ENCODE measurements around the gene CCDC40. TPM values are rescaled to one million over a fixed set of nuclear protein-coding genes. Genes with fewer than 3 reads are reported as not detected.

Gene CCDC40
- total RNA-seq, 3 donors from 2014 or later: 7.4 to 11.8 (median 11.6) TPM

GRCh38 chr17:80031691-80032430 lies 4.6 kb upstream of the CCDC40 start:
- Histone ChIP-seq H3K4me3 (no peak overlapping the region), H3K36me3 (no peaks in the 10 kb centered on the region), H3K9me3 (no peaks in the 10 kb centered on the region), H3K27me3 (no peaks in the 10 kb centered on the region), H3K4me1 (peaks cover 16 to 31% of the 10 kb centered on the region in 2 donors), H3K27ac (peak overlapping the region; percentile 84 to 95)
- no peak for TF ChIP-seq POLR2AphosphoS5 (IDR thresholded peaks at IDR 0.05)
- no peak for TF ChIP-seq POLR2A (IDR thresholded peaks at IDR 0.05)
- no peak for TF ChIP-seq CTCF (IDR thresholded peaks at IDR 0.05)
- no peak for DNase-seq (ENCODE audit: low spot score in 2 of 2)
- intact Hi-C loops (cut with DNase I; ENCODE audit: low total_unique reads): no loop called here

- no peak overlapping the region for H3K4me3 ChIP-seq
- no peak for TF ChIP-seq CTCF (IDR thresholded peaks at IDR 0.05)
- no peak for TF ChIP-seq POLR2AphosphoS5 (IDR thresholded peaks at IDR 0.05)
- no peak for TF ChIP-seq POLR2A (IDR thresholded peaks at IDR 0.05)
- no peak for DNase-seq (ENCODE audit: low spot score in 2 of 2)
- intact Hi-C loops (cut with DNase I; ENCODE audit: low total_unique reads): no loop called here
- no peaks in the 10 kb centered on the region for H3K36me3 ChIP-seq
- H3K27ac ChIP-seq: peak overlapping the region in 1 of 2 donors; percentile 84
- no peaks in the 10 kb centered on the region for H3K27me3 ChIP-seq
- H3K9me3 ChIP-seq: no peaks in the 10 kb centered on the region
- peaks cover 16 to 31% of the 10 kb centered on the region in 2 donors for H3K4me1 ChIP-seq
These were observed 3.7 kb upstream of the CCDC40 start for GRCh38 chr17:80032614-80033171.

- H3K4me1 ChIP-seq: peaks cover 16 to 25% of the 10 kb centered on the region in 2 donors
- H3K27ac ChIP-seq: no peak overlapping the region
- no peak for DNase-seq (ENCODE audit: low spot score in 2 of 2)
- H3K4me3 ChIP-seq: peak overlapping the region in 1 of 3 donors; percentile 88
- H3K9me3 ChIP-seq: no peaks in the 10 kb centered on the region
- no peaks in the 10 kb centered on the region for H3K36me3 ChIP-seq
- TF ChIP-seq CTCF (IDR thresholded peaks at IDR 0.05) (no peak), POLR2A (IDR thresholded peaks at IDR 0.05) (no peak), POLR2AphosphoS5 (IDR thresholded peaks at IDR 0.05) (no peak)
- H3K27me3 ChIP-seq: no peaks in the 10 kb centered on the region
- intact Hi-C loops (cut with DNase I; ENCODE audit: low total_unique reads): no loop called here
These were observed 2.6 kb upstream of the CCDC40 start for GRCh38 chr17:80033840-80034239.

DNA sequence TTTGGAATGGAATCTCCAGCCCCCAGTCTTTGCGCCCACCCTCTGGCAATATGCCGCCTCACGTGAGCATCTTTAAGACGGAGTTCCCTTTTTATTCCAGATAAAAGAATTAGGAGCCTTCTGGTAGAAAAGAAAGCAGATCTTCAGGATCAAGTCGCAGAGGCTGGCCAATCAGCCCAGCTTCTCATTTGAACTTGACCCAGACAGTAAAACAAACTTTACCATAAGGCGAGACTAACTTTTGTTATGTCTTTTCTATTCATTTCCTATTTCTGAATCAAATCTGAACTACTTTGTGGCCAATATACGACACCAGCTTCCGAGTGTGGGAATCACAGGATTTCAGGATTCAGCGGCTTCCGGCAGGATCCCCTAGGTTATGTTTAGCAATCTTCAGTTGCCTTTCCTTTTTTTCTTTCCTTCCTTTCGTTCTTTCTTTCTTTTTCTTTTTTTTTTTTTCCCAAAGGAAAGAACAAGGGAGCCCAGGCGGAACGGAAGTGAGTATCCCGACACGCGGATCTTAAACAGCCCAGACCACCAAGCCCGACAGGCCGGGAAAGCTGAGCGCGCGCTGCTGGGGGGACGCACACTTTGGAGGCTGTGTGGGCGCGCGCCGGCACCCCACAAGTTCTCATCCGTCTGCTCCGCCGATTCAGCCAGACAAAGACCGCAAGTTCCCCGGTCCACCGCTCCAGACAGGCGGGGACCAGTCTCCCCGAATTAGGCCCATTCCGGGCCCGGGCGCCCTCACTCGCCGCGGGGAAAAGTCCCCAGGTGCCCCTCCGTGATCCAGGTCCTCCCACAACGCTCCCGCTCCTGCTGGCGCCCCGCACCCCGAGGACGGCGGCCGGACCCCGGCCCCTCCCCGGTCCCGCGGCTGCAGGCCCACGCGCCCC lies 1.4 kb upstream of the CCDC40 start:
- H3K9me3 ChIP-seq: no peaks in the 10 kb centered on the region
- H3K4me1 ChIP-seq: peaks cover 9 to 13% of the 10 kb centered on the region in 2 donors
- H3K4me3 ChIP-seq: peak overlapping the region; percentile 82 to 88 (median 83)
- no peak for TF ChIP-seq POLR2A (IDR thresholded peaks at IDR 0.05)
- TF ChIP-seq POLR2AphosphoS5 (IDR thresholded peaks at IDR 0.05): peak in 1 of 3 donors; percentile 35
- intact Hi-C loops (cut with DNase I; ENCODE audit: low total_unique reads): no loop called here
- no peaks in the 10 kb centered on the region for H3K36me3 ChIP-seq
- DNase-seq (ENCODE audit: low spot score in 2 of 2): no peak
- H3K27ac ChIP-seq: peak overlapping the region; percentile 81 to 92
- H3K27me3 ChIP-seq: no peaks in the 10 kb centered on the region

GRCh38 chr17:80035687-80035936 lies 830 bp upstream of the CCDC40 start, which contains the start of gene TBC1D16:
Gene TBC1D16, minus strand, starts transcription at chr17:80035872. Its CDS starts 22,325 bp downstream, at chr17:80013547.
- Histone ChIP-seq H3K4me1 (peaks cover 4 to 7% of the 10 kb centered on the region in 2 donors), H3K27ac (peak within 1 kb of the TSS; percentile 92 to 93), H3K27me3 (no peaks in the 10 kb centered on the region), H3K9me3 (no peaks in the 10 kb centered on the region), H3K4me3 (peak within 1 kb of the TSS; percentile 82 to 88 (median 83)), H3K36me3 (no peaks in the 10 kb centered on the region)
- intact Hi-C loops (cut with DNase I; ENCODE audit: low total_unique reads): no loop called here
- DNase-seq (ENCODE audit: low spot score in 2 of 2): no peak
- TF ChIP-seq POLR2AphosphoS5 (IDR thresholded peaks at IDR 0.05): no peak
- no peak for TF ChIP-seq CTCF (IDR thresholded peaks at IDR 0.05)
- TF ChIP-seq POLR2A (IDR thresholded peaks at IDR 0.05): no peak
